Activated CD4-positive, CD25-positive, alpha-beta regulatory T cell treated with anti-CD3 and anti-CD28 coated beads, Interleukin-2, amount 50 U/mL, for 16 hours (primary cell): ENCODE data around the gene PLAAT1.

Experiments used
- DNase-seq: peaks from one replicate; pipeline ENCODE4 v3.0.0-alpha.2; 2020; ENCODE audit warnings: low read depth, low spot score

The PLAAT1 gene

DNA sequence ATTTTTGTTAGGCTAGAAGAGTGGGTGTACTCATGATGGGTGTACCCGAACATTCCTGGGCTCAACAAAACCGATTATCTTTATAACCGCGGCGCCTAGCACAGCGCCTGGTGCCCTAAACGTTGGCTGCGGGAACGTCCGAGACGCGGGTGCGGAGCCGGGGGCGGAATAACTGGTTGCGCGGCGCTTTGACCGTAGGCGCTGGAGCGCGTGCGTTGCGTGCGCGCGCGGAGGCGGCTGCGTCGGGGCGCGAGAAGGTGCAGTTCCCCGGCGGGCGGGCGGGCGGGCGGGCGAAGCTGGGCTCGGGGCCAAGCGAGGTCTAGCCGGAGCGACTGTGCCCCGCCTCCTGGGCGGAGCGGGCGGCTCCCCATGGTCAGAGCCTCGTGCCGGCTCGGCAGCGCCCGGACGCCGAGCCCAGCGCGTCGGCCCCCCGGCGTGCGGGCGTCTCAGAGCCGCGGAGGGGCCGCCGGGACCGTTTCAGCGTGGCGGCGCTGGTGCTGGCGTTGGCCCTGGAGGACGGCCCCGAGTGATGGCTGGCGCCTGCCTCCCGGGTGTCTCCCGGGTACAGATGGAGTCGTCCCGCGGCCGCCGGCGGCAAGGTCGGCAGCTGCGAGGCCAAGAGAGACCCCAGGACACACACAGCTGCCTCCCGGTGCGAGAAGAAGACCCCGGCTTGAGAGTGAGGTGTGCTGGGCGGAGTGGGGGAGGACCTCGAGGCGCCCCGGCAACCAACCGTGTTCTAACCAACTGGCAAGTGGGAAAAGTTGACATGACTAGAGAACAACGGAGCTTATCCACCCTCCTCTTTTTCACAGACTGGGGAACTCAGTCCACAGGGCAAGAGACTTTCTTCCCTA, at the start of gene PLAAT1:
TSS of gene PLAAT1 (plus strand) at position 373 of the 857 bp plus-strand sequence. CDS start 14,429 bp downstream, outside the sequence.
- DNase-seq, result no peak

DNA sequence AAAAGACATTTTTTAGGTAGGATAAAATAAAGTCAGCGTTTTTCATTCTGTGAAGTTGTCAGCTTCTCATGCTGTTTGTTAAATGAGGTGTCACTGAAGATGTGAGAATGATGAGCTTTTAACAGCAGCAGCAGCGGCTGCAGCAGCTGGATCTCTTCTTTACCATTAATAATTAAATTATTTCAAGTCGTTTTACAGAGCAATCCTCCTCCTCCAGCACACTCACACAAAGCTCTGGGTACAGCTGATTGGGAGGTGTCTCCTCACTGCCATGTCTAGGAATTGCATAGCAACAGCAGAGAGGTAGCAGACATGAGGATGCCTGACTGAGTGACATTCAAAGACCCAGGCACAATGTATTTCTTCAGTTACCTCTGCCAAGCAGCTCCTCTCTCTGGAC, 46.7 kb upstream of the PLAAT1 start:
- DNase-seq, result no peak

DNA sequence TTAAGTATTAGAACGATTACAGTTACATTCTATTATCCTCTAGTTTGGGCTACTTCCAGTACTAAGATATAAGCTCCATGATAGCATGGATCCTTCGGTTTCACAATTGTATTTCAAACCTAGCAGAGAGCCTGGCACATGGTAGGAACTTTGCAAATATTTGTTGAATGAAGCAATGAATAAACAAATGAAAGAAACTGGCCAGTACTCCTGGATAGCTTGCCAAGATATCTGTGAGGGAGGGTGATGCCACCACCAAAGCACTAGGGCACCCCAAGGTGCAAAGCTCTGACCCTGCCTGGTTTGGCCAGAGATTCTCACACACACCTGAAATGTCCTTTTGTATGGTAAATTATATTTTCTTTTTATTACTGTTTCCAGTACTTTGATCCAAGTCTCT, 44.3 kb upstream of the PLAAT1 start:
- DNase-seq, result no peak

DNA sequence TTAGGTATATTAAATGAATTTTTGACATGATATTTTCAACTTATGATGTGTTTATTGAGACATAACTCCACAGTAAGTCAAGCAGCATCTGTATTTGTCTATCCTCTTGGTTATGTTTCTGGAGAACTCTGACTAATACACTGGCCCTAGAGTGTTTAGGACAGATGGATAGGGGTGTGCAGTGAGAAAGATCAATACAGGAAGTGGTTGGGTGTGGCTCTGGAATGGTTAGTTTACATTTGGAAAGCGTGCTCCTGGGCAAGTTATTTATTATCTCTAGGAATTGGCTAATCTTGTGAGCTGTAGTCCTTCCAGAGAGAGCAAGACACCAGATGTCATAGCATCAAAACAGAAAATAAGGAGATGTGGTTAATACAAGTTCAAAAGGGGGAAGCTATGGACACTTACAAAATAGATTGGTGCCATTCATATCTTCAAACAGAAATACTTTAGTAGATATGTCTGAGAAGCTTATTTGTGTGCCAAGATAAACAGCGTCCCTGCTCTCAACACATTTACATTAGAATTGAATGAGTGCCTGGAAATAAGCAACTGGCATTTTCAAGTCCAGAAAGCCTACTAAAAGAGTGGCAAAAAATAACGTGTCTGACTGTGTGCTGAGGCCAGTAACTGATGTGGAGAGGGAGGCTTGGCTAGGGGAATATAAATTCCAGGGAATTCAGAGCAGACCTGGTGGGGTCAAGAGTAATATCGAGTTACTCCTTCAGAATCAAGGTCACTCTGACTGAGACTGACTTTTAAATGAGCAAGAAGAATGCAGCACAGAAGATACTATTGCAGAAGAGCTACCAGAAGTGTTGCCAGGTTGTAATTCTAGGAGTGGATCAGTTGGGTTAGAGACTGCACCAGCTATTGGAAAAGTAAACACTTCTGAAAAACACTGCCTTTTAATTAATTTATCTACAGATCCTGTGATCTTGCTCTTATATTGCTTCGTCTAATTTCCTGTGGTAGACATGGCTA, 33.4 kb upstream of the PLAAT1 start:
- DNase-seq, result no peak

DNA sequence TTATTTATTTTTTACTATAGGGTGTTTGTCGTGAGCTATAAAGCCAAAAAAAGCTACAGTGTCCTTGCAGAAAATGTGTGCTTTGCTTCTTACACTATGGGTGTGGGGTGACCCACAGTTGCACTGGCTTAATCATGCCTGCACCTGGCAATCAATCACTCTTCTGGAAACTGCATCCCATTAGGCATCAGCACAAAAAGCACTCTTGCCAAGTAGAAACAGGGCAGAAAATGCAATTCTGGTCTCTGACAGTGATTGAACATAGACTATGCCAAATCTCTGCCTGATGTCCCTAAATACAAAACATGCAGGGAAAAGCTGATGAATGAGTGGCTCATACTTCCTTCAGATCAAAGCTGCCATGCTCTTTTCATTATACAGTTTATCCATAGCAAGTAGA, 30.4 kb upstream of the PLAAT1 start:
- DNase-seq, result no peak

DNA sequence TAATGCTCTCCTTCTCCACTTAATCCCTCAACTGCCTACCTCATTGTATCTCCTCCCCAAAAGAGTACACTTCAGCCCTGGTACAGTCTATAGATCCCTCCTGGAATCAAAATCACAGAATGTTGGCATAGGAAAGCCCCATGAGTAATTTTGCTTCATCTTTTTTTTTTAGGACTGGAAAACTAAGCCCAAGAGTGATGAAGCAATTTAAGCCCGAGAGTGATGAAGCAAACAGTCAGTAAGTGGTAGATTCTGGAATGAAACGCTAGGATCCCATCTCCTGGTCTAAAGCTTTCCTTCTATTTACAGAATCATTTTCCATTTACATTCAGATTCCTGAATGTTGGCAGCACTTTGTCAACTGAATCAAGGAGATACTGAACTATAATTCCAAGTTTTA, 29.8 kb upstream of the PLAAT1 start:
- no peak for DNase-seq

DNA sequence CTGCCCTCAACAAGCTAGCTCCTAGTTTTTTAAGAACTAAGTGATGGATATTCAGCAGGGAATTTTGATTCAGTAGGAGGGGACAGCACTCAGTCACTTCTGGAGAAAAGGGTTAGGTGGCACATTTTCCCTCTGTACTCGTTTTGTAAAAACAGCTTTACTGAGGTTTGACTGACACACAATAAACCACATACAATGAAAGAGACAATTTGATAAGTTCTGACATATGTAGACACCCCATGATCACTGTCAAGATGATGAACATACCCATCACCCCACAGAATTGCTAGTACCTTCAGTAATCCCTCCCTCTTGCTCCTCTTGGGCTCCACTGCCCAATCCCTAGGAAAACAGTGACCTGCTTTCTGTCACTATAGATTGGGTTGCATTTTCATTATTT, 29.0 kb upstream of the PLAAT1 start:
- no peak for DNase-seq

DNA sequence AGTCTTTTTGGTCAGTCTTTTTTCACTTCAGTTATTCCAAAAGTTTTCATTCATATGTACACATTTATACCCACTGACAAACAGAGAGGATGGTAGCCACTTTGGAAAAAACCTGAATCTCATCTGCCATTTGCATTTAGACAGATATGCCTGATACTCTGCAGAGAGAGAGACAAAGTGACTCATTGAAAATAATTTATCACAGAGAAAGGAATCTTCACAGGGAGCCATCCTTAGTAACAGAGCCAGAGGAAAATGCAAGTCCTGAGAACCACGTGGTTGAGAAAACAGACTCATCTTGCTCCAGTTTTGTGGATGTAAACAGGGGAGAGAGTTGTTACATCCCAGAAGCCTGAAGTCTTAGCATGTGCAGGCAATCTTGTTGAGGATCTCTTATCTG, 28.2 kb upstream of the PLAAT1 start:
- no peak for DNase-seq

DNA sequence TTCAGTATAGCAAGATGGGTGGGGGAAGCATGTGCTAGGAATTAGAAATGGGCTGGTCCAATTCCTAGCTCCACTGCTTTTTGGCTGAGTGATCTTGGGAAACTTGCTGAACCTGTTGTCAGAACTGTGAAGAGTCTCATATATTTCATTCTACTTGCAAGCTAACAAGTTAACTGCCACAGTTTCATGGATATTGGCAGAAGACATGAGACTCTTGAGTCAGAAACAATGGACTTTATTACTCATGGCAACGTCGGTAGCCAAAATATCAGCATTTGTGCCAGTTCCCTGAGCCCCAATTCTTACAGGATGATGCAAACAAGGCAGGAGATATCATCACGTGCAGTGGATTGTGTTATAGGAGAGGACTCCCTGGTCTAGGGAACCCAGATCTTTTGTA, 26.6 kb upstream of the PLAAT1 start:
- DNase-seq, result no peak

DNA sequence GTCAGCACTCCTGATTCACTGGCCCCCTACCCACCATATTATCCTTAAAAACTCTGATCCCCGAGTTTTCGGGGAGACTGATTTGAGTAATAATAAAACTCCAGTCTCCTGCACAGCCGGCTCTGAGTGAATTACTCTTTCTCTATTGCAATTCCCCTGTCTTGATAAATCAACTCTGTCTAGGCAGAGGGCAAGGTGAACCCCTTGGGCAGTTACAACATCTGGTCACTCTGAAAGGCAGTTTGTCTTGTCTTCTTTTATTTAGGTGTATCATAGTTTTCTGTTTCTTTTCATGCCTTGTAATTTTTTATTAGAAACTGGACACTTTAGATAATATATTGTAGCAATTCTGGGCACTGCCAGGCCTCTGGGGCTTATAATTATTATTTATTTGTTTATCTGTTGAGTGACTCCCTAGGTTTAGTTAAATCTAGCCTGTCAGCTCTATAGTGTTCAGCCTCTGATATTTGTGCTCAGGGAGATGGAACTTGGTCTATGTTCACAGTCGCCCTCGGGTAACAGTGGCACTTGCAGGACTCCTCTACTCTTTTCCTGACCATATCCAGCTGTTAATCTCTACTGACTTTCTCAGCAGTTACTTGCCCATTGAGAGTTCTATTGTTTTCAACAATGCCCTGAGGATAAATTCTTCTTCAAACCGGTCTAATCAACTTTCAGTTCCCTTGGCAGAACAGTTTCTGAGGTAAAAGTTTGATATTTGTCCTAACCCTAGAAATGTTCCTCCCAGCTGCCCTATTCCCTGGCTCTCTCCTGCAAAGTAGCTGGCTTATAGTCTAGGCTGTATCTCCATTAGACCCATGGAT, 15.5 kb upstream of the PLAAT1 start:
- DNase-seq, result no peak

DNA sequence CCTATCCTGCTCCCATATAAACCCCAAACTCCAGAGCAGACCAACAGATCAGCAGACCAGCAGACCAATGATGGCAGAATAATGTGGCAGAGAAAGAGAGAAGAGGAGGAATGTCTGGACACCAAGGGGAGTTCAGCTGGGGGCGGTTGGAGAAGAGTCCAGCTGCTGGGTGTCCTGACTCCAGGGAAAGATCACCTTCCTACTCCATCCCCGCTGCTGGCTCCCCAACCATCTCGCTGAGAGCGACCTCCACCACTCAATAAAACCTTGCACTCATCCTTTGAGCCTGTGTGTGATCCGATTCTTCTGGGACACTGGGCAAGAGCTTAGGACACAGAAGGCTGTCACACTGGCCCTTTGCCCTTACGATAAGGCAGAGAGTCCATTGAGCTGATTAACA, 12.8 kb upstream of the PLAAT1 start:
- no peak for DNase-seq

DNA sequence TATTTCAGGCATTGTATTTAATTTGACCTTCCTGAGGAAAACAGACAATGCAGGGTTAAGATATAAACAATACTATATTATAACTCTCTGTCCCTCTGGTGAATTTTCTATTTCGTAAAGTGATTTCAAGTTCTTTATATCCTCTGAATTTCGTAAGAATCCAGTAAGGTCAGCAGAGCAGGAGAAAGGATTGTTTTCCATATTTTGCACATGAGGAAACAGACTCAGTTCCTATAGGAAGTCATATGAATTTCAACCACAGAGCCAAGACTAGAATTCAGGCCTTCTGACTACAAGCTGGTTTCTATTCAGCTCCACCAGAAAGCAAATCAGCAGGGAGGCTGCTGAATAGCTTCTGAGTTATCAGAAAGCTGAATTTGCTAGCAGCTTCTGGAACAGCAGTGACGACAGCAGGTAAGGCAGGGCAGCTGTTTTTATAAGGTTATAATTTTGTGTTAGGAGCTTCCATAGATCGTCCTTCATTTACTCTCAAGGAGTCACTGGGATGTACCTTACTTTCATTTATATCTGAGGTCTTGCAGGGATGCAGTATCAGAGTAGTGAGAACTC, 11.1 kb upstream of the PLAAT1 start:
- DNase-seq, result no peak

DNA sequence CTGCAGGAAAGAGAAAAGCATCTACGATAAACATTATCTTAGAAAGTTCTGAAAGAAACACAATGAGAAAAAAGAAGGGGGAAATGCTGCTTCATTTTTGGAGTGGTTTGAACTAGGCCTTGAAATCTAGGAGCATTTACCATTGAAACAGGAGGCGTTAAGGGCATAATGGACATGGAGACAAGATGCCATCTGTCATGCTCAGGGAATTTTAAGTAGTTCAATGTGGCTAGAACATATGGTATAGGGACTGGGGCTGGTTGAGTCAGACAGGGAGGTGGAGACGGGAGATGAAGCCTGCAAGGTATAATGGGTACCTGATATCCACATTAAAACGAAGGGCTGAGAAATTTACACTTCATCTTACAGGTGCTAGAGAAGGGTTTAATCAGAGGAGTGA, 10.4 kb upstream of the PLAAT1 start:
- no peak for DNase-seq

DNA sequence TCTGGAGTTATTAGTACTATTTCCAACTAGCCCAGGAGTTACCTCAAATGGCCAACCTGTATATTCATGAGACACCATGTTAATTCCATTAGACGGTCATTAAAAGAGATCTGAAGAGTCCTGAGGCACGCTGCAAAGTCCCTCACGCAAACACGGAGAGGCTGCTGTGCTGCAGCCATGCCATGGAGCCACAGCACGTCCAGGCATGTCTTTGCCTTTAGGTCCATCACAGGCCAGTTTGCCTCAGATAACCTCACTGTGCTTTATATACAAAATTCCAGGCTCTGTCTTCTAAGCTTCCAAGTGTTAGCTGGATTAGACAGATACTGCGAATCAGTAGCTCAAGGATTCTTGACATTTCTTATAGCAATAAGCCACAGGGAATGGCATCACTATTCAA, 9.8 kb upstream of the PLAAT1 start:
- no peak for DNase-seq

DNA sequence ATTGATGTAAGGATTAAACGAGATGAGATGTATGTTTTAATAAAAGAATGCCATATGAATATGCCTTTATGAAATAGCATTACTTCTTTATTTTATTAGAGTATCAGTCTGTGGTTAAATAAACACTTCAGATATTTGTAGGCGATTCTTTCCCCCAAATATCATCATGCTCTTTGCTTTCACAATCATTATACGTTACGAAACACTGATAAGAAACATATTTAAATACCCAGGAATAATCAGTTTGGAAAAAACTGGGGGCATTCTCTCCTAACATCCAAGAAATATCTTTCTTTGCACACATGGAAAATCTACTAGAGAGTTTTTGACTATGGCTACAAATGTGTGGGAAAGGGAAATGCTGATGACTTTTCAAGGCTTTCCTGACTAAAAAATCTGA, 4.4 kb upstream of the PLAAT1 start:
- no peak for DNase-seq

DNA sequence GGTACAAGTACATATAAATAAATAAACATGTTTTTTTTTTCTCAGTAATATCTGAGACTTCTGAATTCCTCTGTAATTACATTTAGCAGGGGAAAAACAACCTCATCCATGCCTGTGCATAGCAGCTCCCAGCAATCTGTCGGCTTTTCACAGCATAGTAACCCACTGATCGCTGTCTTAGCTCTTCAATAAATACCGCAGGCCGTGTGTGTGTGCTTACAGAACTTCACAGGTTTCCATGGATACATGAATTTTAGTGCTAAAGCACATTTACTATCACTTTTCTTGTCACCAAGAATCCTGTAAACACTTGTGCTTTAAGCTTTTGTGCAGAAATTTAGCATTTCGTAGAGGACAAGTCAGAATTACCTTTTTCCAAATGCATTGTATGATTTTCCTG, 4.0 kb upstream of the PLAAT1 start:
- no peak for DNase-seq

DNA sequence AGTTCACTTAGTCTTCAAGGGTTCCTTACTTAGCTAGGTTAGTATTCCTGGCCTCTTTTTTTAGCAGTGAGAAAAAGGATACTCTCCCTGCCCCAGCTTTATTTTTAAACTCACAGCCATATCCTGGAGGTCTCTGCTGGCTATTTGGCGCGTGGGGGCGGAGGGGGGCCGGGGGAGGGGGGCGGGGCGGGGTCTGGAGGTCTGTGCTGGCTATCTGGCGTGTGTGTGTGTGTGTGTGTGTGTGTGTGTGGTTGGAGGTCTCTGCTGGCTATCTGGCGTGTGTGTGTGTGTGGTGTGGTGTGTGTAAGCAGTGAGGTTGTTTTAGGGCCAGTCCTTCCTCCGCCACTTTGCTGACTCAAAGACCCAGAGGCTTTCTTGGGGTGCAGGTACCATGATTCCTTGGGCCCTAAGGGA, 579 bp upstream of the PLAAT1 start:
- no peak for DNase-seq

DNA sequence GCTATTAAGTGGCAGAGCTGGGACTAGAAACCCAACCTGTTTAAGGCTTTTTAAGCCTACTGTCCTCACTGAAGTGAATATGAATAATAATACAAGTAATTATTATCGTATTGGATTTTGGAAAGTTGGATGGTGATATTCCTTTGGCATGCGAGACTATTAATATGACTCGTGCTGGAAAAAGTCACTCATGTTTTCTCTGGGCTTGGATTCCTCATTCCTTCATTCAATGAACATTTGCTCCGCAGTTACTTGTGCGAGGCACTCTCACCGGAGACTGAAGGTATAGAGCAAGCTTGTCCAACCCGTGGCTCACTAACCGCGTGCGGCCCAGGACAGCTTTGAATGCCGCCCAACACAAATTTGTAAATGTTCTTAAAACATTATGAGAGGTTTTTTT, 694 bp downstream of the PLAAT1 start:
- DNase-seq, result no peak

DNA sequence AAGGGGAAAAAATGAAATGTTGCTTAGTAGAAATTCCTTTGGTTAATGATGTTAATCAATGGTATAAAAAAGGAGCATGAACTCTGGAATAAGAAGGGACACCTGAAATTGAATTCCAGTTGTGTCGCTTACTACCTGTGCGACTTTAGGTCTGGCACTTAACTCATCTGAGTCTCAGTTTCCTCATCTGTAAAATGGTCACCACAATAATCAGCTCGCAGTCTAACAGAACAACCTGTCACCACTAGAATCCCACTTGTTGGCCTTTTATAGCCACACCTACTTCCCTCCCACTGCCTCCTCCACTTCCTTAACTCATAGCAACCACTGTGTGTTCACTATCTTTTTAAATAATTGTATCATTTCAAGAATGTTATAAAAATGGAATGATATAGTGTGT, 2.5 kb downstream of the PLAAT1 start:
- no peak for DNase-seq

DNA sequence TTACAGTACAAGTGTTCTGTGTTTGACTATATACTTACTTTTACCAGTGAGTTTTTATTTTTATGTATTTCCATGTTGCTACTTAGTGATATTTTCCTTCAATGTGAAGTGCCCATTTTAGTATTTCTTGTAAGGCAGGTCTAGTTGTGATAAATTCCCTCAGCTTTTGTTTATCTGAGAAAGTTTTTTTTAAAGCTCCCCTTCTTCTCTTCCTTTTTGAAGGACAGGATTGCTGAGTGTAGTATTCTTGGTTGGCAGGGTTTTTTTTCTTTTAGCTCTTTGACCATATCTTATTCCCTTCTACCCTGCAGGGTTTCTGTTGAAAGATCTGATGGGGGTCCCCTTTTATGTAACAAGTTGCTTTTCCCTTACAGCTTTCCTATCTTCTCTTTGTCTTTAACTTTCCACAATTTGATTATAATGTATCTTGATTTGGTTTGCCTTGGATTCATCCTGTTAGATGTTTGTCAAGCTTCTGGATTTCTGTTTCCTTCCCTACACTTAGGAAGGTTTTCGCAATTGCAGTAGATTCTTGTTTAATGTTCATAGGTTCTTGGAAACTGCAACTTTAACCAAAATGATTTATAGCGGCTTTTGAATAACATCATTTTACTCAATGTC, 7.9 kb downstream of the PLAAT1 start:
- no peak for DNase-seq

DNA sequence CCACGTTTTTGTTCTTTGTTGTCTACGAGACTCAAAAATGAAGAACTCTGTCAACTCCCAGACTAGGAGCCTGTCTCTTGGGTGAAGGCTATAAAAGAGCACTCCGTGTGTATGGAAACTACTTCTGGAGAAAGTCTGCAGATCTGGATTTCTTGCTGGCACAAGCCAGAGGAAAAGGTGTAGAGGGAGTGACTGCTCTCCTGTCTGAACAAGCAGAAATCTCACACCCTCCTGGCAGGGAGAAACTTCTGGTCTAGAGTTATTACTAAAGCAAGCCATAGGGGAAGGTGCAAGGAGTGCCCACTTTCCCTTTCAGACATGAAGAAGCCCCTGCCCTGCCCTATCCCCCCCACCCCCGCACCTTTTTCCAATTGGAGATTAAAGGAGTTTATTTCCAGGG, 9.5 kb downstream of the PLAAT1 start:
- no peak for DNase-seq
